ENCODE data around the gene EPHB3. TPM values are rescaled to one million over a fixed set of nuclear protein-coding genes. Genes with fewer than 3 reads are reported as not detected.

The EPHB3 gene
- total and polyA plus RNA-seq, 2 experiments from 2014 or later, result 142 to 170 TPM

DNA sequence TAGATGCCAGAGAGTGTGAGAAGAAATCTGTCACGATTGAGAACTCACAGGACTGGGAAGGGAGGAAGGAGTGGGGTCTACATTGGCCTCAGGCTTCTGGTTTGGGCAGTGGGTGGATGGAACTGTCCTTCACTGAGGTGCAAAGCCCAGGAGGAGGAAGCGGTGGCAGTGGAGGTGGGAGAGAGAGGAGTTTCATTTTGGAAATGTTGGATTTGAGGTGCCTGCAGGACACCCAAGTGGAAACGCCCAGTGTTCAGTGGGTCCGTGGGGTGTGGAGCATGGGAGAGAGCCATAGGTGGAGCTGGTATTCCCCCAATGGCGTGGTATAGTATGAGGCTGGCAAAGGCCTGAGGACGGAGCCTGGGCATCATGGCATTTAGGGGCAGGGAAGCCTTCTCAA, 9.3 kb upstream of the EPHB3 start:
- Histone ChIP-seq H3K4me1 (ENCODE audit: low read depth) (peaks cover 17% of the 10 kb centered on the region), H3K9me3 (ENCODE audit: low read depth) (no peaks in the 10 kb centered on the region), H3K27me3 (no peaks in the 10 kb centered on the region), H3K36me3 (no peaks in the 10 kb centered on the region), H3K4me3 (no peak overlapping the region), H3K27ac (no peak overlapping the region)
- TF ChIP-seq, protein P1, sequence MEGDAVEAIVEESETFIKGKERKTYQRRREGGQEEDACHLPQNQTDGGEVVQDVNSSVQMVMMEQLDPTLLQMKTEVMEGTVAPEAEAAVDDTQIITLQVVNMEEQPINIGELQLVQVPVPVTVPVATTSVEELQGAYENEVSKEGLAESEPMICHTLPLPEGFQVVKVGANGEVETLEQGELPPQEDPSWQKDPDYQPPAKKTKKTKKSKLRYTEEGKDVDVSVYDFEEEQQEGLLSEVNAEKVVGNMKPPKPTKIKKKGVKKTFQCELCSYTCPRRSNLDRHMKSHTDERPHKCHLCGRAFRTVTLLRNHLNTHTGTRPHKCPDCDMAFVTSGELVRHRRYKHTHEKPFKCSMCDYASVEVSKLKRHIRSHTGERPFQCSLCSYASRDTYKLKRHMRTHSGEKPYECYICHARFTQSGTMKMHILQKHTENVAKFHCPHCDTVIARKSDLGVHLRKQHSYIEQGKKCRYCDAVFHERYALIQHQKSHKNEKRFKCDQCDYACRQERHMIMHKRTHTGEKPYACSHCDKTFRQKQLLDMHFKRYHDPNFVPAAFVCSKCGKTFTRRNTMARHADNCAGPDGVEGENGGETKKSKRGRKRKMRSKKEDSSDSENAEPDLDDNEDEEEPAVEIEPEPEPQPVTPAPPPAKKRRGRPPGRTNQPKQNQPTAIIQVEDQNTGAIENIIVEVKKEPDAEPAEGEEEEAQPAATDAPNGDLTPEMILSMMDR (IDR thresholded peaks at IDR 0.05; ENCODE audit: low read depth, low read length), result no peak
- DNase-seq (ENCODE audit: low read depth in 1 of 2, low spot score in 1 of 2), result no peak

DNA sequence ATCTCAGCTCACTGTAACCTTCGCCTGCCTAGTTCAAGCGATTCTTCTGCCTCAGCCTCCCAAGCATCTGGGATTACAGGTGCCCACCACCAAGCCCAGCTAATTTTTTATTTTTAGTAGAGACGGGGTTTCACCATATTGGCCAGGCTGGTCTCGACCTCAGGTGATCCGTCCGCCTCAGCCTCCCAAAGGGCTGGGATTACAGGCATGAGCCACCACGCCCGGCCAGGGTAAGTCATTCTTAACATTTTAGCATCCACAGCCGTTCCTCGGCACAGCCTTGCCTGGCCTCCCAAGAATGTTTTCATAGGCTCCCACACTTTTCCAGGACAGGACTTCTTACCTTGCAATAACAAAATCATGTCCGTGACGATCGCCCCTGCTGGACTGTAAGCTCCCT, 8.7 kb upstream of the EPHB3 start:
- Histone ChIP-seq H3K9me3 (ENCODE audit: low read depth) (no peaks in the 10 kb centered on the region), H3K27ac (no peak overlapping the region), H3K36me3 (no peaks in the 10 kb centered on the region), H3K4me3 (no peak overlapping the region), H3K4me1 (ENCODE audit: low read depth) (peaks cover 19% of the 10 kb centered on the region), H3K27me3 (no peaks in the 10 kb centered on the region)
- TF ChIP-seq, protein P1 (IDR thresholded peaks at IDR 0.05; ENCODE audit: low read depth, low read length), result no peak
- DNase-seq (ENCODE audit: low read depth in 1 of 2, low spot score in 1 of 2), result no peak

DNA sequence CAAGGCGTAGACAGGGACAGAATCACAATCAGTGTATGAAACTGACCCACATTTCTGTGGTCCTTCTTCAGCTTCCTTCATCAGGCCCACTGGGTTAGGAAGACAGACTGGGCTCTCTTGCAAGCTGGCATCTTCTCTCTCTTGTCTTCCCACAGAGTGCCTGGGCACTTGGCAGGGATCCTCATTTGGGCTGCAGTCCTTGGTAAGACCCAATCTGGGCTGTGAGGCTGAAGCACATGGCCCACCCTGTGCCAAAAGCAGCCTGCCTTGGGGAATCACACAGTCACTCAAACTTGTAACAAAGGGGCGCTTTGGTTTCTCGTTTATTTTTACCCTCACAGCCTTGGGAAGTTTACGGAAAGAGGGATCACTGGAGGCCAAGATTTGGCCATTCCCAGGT, 8.2 kb upstream of the EPHB3 start:
- TF ChIP-seq, protein P1 (IDR thresholded peaks at IDR 0.05; ENCODE audit: low read depth, low read length), result no peak

DNA sequence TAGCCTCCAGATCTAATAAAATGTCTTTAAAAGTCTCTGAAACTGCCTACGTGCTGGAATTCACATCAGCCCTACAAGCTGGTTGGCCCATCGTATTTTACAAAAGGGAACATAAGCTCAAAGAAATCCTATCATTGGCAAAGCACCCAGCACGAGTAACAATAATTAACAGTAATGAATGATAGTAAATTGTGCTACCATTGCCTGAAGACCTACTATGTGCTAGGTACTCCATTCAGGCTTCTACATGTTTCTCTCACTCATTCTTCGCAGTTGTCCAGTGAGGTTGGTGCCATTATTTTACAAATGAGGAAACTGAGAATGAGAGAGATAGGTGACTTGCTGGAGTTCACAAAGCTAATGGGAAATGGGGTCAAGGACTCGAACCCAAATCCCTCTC, 7.1 kb upstream of the EPHB3 start:
- H3K36me3 ChIP-seq, result no peaks in the 10 kb centered on the region
- peaks cover 19% of the 10 kb centered on the region for H3K4me1 ChIP-seq (ENCODE audit: low read depth)
- TF ChIP-seq, protein P1 (IDR thresholded peaks at IDR 0.05; ENCODE audit: low read depth, low read length), result no peak
- H3K27ac ChIP-seq, result no peak overlapping the region
- no peak overlapping the region for H3K4me3 ChIP-seq
- H3K27me3 ChIP-seq, result no peaks in the 10 kb centered on the region
- H3K9me3 ChIP-seq (ENCODE audit: low read depth), result no peaks in the 10 kb centered on the region
- DNase-seq (ENCODE audit: low read depth in 1 of 2, low spot score in 1 of 2), result no peak

More for the DNA sequence above, 8.2 kb upstream of the EPHB3 start:
- H3K27ac ChIP-seq, result peak overlapping the region; percentile 3
- no peak overlapping the region for H3K4me3 ChIP-seq
- no peaks in the 10 kb centered on the region for H3K9me3 ChIP-seq (ENCODE audit: low read depth)
- H3K27me3 ChIP-seq, result no peaks in the 10 kb centered on the region
- H3K36me3 ChIP-seq, result no peaks in the 10 kb centered on the region
- DNase-seq (ENCODE audit: low read depth in 1 of 2, low spot score in 1 of 2), result no peak
- peaks cover 19% of the 10 kb centered on the region for H3K4me1 ChIP-seq (ENCODE audit: low read depth)

DNA sequence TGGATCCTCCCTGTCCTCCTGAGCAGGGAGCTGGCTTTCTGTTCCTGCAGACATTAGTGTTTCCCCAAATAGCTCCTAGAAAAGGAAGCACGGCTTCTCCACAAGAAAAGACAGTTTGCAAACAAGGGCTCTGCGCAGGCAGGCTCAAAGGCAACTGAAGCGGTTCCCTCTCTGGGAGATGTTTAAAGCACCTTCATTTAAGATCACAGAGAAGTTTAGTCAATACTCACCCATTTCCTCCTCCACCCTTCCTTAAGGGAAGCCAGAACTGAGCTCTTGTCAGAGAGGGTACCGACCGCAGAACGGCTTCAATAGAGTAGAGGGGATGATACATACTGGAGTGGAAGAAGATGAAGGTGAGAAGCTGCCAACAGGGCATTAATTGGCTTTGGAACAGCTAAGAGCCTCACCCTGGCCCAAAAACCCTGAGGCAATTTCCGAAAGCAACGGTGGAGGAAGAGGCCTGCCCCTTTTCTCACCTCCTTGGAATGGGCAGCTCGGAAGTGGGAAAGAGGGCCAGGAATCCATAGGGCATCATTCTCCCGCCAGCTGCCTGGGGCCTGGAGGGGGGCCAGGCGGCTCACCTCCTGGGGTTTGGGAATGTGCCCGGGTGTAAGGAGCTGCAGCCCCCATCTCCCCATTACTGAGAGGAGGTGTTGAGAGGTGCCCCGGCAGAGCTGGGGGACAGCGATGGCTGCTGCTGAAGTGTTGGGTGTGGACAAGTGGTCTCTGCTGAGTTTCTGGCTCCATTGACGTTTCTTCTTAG, 4.8 kb upstream of the EPHB3 start:
- Histone ChIP-seq H3K4me3 (no peak overlapping the region), H3K27me3 (no peaks in the 10 kb centered on the region), H3K36me3 (no peaks in the 10 kb centered on the region), H3K27ac (peak overlapping the region; percentile 59), H3K4me1 (ENCODE audit: low read depth) (peaks cover 29% of the 10 kb centered on the region), H3K9me3 (ENCODE audit: low read depth) (no peaks in the 10 kb centered on the region)
- no peak for DNase-seq (ENCODE audit: low read depth in 1 of 2, low spot score in 1 of 2)
- TF ChIP-seq, protein P1 (IDR thresholded peaks at IDR 0.05; ENCODE audit: low read depth, low read length), result no peak

All from cardiac muscle cell (in vitro differentiated cells and primary cell).